Fibroblast of pulmonary artery (primary cell): ENCODE data around the gene COL2A1.

Experiments used
- DNase-seq: peaks from one replicate; pipeline ENCODE4 v3.0.0-alpha.2; 2010; ENCODE audit warnings: low read depth
- H3K4me3 ChIP-seq: replicated peaks from 2 replicates; pipeline ENCODE4 v1.5.1; 2011; ENCODE audit warnings: low read depth, mild to moderate bottlenecking, control low read depth, low read length, moderate library complexity
- TF ChIP-seq, protein P1 (sequence below): IDR thresholded peaks from 2 replicates; pipeline ENCODE4 v1.5.1; 2011; ENCODE audit warnings: mild to moderate bottlenecking, control low read depth, low read length, inconsistent platforms; ENCODE audit errors: missing control alignments

Gene COL2A1

GRCh38 chr12:48026060-48026827 is 22.0 kb upstream of the COL2A1 start:
- H3K4me3 ChIP-seq: no peak overlapping the region
- DNase-seq: no peak
- TF ChIP-seq, protein P1, sequence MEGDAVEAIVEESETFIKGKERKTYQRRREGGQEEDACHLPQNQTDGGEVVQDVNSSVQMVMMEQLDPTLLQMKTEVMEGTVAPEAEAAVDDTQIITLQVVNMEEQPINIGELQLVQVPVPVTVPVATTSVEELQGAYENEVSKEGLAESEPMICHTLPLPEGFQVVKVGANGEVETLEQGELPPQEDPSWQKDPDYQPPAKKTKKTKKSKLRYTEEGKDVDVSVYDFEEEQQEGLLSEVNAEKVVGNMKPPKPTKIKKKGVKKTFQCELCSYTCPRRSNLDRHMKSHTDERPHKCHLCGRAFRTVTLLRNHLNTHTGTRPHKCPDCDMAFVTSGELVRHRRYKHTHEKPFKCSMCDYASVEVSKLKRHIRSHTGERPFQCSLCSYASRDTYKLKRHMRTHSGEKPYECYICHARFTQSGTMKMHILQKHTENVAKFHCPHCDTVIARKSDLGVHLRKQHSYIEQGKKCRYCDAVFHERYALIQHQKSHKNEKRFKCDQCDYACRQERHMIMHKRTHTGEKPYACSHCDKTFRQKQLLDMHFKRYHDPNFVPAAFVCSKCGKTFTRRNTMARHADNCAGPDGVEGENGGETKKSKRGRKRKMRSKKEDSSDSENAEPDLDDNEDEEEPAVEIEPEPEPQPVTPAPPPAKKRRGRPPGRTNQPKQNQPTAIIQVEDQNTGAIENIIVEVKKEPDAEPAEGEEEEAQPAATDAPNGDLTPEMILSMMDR: no peak

- no peak overlapping the region for H3K4me3 ChIP-seq
- TF ChIP-seq, protein P1: no peak
- DNase-seq: no peak
Observed at GRCh38 chr12:48025281-48025680, 21.0 kb upstream of the COL2A1 start.

- H3K4me3 ChIP-seq: no peak overlapping the region
- no peak for DNase-seq
- TF ChIP-seq, protein P1: no peak
Observed at GRCh38 chr12:48024735-48025134, 20.5 kb upstream of the COL2A1 start.

GRCh38 chr12:48023386-48023785 is 19.1 kb upstream of the COL2A1 start:
- no peak for DNase-seq
- TF ChIP-seq, protein P1: no peak
- H3K4me3 ChIP-seq: no peak overlapping the region

- TF ChIP-seq, protein P1: no peak
- no peak overlapping the region for H3K4me3 ChIP-seq
- no peak for DNase-seq
Observed at GRCh38 chr12:48022676-48023385, 18.6 kb upstream of the COL2A1 start.

DNA sequence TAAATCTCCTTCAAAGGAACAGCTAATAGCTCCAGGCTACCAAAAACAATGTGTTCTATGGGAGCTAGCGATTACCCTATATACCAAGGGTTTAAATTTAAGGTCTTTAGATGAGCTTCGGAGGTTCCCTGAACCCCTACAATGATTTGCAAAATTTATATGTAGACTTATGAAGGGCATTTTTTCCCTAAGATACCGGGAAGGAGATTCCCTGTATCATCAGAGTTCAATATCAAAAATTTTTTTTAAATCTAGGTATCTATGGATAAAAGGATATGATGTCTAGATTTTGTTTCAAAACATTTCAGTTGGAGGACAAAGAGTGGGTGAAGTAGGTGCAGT is 17.9 kb upstream of the COL2A1 start:
- no peak overlapping the region for H3K4me3 ChIP-seq
- TF ChIP-seq, protein P1: no peak
- DNase-seq: no peak
